GM12891 (cell line): ENCODE data around the gene TAMM41.

Experiments
- PAX5 ChIP-seq: IDR thresholded peaks from 2 replicates; pipeline ENCODE4 v1.6.1; 2011; ENCODE audit warnings: low read length, moderate library complexity, mild to moderate bottlenecking; ENCODE audit not compliant: insufficient read depth, severe bottlenecking
- POLR2A ChIP-seq: IDR thresholded peaks from 2 replicates; pipeline ENCODE4 v1.6.1; 2011; ENCODE audit warnings: low read depth, low read length, control low read depth
- POLR2AphosphoS5 ChIP-seq: IDR thresholded peaks from 2 replicates; pipeline ENCODE4 v1.6.1; 2011; ENCODE audit warnings: low read depth, low read length, control low read depth
- POU2F2 ChIP-seq: IDR thresholded peaks from 2 replicates; pipeline ENCODE4 v1.6.1; 2011; ENCODE audit warnings: low read depth, mild to moderate bottlenecking, control low read depth, low read length, moderate library complexity
- TAF1 ChIP-seq: IDR thresholded peaks from 2 replicates; pipeline ENCODE4 v1.6.1; 2011; ENCODE audit warnings: low read depth, low read length, control low read depth

- TF ChIP-seq TAF1 (no peak), POLR2A (no peak), POLR2AphosphoS5 (no peak), PAX5 (no peak), POU2F2 (no peak)
These were observed 46.9 kb downstream of the TAMM41 start for GRCh38 chr3:11799791-11800190.
